HG03039 (cell line): ENCODE measurements around the gene SIGLEC14.
"Not testable (repeated sequence)": the region's sequence is repeated elsewhere in the genome, so short reads cannot be mapped to it uniquely, and the experiment has no call there.

Experiments used
- ATAC-seq: cut with Tn5 transposase; IDR thresholded peaks from one replicate; pipeline ENCODE4 v1.9.1; 2021; ENCODE audit warnings: mild to moderate bottlenecking, moderate library complexity; ENCODE audit not compliant: unreplicated experiment

SIGLEC14 gene

DNA sequence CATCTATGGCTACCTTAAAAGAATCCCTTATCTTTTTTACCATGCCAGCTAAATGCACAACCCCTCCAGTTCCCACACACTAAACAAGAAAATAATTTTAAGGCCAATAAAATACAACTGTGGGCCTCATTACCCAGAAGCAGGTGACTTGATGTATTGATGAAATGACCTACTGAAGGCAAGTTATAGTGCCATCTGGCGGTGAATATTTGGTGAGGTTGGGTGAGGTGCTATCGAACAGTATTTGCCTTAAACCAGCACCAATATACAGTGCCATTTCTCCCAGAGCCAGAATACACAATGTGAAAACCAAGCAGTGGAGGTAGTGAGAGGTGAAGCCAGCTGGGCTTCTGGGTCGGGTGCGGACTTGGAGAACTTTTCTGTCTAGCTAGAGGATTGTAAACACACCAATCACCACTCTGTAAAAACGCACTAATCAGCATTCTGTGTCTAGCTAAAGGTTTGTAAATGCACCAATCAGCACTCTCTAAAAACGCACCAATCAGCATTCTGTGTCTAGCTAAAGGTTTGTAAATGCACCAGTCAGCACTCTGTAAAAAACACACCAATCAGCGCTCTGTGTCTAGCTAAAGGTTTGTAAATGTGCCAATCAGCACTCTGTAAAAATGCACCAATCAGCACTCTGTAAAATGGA is 29.4 kb upstream of the SIGLEC14 start:
- ATAC-seq = not testable (repeated sequence)

DNA sequence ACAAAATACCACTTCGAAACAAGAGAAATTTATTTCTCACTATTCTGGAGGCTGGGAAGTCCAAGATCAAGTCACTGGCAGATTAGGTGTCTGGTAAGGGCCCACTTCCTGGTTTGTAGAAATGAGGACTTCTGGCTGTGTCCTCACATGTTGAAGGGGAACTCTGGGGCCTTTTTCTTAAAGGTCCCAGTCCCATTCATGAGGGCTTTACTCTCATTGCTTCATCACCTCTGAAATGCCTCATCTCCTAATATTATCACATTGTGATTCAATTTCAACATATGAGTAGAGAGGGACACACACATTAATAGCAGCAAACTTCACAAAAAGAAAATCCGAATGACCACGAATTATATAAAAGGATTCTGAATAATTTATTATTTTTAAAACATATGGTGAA is 21.6 kb upstream of the SIGLEC14 start:
- ATAC-seq = no peak

DNA sequence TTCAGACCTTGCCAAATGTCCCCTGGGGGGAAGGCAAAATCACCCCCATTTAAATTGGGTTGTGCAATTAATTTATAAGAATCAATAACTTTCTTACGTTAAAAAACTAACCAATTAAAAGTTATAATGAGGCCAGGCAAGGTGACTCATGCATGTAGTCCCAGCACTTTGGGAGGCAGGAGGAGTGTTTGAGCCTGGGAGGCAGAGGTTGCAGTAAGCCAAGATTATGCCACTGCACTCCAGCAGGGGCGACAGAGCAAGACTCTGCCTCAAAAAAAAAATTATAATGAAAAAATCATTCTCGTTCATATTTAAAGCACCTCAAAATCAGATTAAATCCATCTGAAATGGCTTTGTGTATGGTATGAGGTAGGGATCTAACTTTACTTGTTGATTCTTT is 18.4 kb upstream of the SIGLEC14 start:
- ATAC-seq = no peak

DNA sequence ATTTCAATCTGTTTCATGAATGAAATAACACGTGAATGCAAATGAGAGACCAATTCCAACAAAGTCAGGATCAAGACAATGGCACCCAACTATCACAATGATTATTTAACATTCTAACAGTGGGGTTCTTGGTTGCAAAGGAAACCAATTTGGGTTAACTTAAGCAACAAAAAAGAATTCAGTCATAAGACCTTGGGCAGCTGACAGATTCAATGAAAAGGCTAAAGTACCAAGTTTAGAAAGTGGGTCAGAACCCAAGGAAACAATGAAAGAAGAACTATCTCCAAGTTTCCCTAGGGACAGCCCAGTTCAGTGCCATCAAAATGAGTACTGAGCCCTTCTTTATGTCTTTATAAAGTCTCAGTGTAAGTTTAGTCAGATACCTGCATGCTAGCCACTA is 17.5 kb upstream of the SIGLEC14 start:
- ATAC-seq = no peak

DNA sequence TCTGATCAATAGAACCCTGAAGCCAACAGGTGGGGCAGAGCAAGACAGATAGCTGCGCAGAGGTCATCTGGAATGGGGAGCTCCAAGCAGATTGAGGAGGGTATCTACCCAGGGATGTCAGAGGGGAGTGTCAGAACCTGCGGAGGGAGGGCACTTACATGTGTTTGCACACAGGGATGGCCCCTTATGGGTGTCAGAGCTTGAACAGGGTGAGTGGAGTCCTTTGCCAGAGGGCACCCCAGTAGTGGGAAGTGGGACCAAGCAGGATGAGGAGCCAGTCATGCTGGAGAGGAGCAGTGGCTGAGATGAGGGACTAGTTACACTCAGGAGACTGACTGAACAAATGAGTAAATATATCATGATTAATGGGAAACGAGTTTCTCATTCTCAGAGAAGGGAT is 17.0 kb upstream of the SIGLEC14 start:
- ATAC-seq = no peak

DNA sequence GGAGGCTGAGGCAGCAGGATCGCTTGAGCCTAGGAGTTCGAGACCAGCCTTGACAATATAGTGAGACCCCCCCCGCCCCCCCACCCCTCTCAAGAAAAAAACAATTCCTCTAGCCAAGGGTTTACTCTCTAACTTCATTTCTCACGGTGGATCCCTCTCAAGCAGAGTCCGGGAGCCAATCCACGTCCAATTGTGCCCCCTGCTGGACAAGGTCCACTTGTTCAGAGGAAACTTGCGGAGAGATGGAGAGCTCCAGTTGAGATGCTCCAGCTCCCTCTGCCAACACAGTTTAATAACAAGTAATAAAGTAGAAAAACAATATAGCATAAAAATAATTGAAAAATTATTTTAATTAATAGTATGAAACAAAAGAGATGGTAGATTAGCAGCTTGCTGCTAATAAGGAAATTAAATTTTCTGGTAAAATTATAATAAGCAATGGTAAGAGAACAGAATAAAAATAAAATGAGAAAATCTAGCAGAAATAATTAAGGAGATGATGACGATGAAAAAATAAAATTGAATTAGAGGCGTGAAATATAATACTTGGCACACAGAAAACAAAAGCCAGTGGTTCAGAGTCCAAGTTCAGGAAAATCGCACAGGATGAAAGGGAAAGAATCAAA is 14.5 kb upstream of the SIGLEC14 start:
- no peak for ATAC-seq

DNA sequence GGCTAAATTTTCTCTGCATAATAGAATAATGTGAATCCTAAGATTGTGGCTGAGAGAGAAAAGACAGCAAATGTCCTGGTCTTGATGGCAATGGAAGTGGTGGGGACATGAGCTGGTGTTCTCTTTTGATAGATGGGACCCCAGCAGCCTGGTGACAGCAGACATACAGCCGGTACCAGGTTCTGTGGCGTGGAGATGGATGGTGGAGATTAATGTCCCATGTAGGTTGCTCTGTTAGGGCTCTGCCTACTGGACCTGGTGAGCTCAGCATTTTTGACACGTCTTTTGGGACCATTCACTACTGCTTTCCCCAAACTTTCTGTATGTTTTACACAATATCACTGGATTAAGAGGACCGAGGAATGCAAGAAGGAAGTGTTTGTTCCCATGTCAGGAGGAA is 8.2 kb upstream of the SIGLEC14 start:
- no peak for ATAC-seq

DNA sequence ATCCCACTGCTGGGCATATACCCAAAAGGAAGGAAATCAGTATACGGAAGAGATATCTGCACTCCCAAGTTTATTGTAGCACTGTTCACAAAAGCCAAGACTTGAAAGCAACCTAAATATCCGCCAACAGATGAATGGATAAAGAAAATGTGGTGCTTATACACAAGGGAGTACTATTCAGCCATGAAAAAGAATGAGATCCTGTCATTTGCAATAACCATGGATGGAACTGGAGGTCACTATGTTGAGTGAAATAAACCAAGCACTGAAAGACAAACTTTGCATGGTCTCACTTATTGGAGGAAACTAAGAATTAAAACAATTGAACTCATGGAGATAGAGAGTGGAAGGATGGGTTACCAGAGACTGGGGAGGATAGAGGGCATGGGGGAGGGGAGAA is 6.5 kb upstream of the SIGLEC14 start:
- no peak for ATAC-seq

DNA sequence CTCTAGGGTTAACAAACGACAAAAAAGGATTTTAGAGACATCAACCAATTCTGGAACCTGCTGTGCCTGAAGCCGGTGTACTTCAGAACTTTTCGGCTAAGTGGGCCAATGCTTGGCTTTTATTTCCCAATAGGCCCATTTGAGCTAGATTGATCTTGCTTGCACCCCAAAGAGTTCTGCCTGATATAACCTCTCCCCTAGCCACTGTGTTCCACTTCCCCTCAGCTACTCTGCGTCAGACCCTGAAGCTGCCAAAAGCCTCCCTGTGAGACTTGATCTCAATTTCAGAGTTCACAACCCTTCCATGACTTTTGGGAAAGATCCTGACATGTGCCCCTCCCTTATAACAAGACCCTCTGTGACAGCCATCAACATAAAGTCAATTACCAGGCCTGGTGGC is 5.6 kb upstream of the SIGLEC14 start:
- ATAC-seq = no peak

DNA sequence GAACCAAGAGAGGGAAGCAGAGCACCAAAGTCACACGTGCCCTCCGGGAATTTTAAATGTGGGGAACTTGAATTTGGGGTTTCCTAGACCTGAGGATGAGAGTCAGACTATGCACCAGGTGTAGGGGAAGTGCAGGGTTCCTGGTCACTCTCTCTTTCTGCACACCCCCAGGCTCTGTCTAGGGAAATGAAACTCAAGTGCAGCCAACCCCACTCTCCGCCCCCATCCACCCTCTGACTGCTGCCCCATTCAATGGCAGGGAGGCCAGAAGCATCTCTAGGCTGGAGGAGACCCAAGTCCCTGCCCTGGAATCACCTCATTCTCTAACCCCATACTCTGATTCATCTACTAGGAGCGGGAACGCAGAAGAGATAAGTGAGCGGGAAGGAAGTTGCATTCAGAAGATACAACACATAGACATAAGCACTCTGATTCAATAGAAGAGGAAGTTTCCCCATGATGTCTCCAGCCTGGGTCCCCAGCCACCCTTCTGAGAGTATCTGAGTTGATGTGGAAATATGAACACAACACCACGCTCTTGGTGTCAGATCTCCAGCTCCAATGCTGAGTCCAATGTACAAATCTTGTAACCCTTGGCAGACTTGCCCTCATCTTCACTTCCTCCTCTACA is 4.7 kb upstream of the SIGLEC14 start:
- ATAC-seq = no peak

DNA sequence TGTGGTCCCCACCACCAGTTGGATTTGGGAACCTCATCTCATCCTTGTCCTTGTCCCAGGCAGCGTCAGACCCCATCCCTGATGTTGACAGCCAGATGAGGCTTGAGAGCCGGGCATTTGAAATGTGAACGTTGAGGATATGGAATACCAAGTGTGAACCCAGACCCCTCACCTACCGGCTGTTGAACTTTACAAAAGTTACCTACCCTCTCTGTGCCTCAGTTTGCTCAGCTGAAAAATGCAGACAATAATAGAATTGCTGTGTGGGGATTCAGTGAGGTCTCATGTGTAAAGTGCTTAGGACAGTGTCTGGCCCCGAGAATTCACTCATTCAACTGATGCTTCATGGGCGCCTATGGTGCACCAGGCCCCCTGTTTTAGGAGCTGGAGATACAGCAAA is 693 bp upstream of the SIGLEC14 start:
- no peak for ATAC-seq

DNA sequence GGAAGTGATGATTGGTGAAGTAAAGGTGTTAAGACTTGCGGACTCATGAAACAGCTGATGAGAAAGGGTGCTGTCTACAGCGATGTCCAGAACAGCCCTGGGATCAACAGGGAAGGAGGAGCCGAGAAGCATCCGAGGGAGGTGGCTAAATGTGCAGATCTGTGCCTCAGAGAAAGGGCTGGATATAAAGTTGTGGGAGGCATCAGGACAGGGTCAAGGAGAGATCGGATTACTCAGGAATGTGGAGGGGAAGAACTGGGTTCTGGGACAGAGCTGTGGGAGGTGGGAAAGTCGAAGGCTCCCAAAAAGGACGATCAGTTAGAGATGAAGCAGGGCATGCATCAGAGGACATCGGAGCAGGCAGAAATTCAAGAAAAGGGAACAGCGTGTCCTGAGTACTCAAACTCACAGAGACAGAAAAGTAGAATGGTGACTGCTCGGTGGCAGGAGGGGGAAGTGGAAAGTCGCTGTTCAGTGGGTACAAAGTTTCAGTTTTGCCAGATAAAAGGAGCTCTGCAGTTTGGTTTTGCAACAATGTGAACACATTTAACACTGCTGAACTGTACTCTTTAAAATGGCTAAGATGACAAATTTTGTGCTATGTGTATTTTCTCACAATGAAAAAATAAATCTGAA is 1.9 kb downstream of the SIGLEC14 start:
- no peak for ATAC-seq

DNA sequence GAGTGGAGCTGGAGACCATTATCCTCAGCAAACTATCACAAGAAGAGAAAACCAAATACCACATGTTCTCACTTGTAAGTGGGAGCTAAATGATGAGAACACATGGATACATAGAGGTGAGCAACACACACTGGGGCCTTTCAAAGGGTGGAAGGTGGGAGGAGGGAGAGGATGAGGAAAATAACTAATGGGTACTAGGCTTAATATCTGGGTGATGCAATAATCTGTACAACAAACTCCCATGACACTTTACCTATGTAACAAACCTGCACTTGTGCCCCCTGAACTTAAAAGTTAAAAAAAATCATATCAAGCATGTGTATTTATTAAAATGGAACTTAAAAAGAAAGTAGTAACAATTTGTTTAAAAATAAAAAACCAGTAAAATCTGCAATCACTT is 5.0 kb downstream of the SIGLEC14 start:
- no peak for ATAC-seq

DNA sequence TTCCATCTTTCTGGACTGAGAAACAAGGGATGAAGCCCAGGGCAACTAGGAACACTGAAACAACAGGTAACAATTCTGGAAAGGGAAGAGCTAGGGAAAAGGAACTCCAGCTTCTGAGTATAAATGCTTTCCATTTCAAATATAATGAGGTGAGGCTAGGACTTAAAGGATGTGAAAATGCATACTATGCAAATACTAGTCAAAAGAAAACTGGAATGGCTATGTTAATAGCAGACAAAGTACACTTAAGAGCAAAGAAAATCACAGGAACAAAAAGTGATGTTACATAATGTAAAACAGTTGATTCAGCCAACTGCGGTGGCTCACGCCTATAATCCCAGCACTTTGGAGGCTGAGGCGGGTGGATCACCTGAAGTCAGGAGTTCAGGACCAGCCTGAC is 6.2 kb downstream of the SIGLEC14 start:
- ATAC-seq = no peak

DNA sequence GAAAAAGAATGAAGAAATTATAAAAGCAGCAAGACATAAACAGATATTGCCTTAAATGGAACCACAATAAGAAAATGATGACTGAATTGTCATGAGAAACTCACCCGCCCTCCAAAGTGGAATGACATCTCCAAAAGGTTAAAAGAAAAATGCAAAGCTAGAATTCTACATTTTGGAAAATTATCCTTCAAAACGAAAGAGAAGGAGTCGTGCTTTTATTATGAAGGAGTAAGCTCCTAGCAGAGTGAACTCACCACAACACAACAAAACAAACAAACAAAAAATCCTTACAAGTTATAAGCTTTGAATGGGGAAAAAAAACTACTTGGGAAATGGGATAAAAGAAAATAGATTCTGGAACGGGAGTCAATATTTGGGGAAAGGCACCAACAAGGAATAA is 6.7 kb downstream of the SIGLEC14 start:
- ATAC-seq = no peak

DNA sequence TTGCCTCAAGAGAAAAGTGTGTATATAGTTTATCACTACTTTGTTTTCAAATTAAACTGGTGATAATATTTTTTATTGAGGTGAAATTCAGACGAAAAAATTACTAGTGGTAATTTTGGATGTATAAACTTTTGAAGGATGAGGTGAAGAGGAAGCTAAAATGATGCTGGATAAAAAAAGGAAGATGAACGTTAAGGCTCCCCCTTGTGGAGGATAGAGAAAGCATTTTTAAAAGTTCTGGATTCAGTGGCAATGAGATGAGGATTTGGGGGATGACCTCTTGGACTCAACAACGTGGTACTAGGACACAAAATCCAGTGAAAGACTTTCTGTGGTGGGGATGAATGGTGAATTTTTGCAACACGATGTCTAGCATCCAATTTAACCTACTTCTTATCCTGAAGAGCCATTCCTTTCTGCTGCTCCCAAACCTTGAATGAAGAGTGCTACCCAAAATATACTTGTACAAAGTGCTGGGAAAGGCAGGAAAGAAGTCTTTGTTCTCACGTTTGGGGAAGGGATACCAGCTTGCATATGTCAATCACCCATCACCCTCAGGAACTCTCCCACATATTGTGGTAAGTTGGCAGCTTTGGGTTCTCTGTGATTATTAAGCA is 9.2 kb downstream of the SIGLEC14 start:
- no peak for ATAC-seq

DNA sequence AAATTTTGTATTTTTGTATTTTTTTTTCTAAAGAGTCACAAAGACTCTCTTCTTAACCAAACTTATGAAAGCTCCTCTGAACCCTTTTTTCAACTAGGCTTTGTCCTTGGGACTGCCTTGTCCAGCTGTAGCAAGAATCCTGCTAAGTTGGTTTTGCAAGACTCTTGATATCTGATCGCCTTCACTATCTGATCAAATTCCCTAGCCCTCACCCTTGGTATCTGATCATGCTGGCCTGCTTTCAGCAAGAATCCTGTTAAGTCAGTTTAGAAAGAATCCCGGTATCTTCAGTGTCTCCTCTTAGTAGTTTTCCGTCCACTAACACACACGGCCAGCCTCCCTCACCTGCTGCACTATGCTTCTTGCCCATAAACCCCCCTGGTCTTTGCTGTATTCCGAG is 14.5 kb downstream of the SIGLEC14 start:
- ATAC-seq = no peak

DNA sequence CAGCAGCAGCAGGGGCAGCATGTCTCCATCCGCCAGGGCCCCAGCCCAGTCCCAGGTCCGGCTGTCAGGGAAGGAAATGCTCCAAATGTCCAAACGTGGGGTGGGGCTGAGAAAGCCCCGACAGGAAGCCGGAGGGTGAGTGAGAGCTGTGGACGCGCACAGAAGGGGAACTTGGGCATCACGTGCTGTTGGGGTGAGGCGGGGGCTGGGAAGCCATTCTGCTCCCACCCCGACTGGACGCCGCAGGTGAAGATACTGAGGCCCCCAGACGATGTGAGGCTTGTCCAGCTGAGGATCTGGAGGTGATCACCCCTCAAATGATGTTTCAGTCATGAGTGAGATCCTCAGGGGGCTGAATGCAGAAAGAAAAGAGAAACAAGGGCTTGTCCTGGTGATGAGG is 16.3 kb downstream of the SIGLEC14 start, which contains the start of gene SIGLEC5:
Gene SIGLEC5 (minus strand): TSS at position 87 of the 400 bp plus-strand sequence. CDS start 66 bp downstream, at position 21.
- not testable (repeated sequence) for ATAC-seq

DNA sequence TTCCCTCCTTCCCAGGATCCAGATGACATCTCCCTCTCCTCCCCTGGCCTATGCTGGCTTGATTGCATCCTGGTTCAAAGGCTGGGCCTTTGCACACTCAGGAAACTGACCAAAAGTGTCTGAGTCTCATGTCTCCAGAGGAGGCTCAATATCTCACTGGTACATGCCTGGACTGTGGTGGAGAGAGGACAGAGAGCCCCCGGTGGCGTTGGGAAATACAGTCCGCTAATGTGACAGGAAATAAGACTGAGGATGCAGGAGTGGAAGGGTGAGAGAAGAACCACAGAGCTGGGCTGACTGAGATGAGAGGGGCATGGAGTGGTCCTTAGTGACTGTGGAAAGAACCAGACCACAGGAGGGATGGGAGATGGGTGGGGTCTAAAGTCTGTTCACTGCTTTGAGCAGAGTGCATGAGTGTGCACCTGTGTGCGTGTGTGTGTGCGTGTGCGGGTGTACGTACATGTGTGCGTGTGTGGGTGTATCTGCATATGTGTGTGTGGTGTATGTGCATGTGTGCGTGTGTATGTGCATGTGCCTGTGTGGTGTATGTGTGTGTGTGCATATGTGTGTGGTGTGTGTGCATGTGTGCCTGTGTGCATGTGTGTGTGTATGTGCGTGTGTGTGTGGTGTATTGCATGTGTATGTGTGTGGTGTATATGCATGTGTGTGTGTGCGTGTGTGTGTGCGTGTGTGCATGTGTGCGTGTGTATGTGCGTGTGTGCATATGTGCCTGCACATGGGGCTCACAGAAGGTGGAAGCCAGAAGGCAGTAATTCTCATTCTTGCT is 18.3 kb downstream of the SIGLEC14 start:
- no peak for ATAC-seq

DNA sequence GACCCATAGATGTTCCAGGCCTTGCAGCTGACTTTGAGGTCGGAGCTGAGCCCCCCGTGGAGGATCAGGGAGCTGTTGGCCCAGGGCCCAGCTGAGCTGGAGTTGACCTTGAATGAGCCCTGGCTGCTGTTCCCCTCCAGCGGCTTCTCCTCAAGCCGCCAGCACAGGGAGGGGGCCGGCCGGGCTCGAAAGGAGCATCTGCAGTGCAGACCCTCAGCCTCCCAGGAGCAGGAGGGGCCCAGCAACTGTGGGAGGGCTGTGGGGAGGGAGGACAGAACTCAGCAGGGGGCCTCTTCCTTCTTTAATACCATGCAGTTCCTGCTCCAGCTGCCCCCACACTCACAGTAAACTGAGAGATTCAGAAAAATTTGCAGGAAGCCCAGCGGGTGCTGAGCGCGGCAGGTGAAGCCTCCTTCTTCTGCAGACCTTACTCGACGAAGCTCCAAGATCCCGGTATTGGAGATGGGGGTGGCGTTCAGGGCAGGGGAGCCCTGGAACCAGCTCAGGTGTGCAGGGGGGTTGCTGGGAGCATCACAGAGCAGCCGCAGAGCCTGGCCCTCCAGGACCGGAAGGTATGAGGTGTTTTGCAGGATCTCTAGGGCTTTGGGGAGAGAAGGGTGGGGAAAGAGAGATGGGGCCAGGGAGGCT is 19.0 kb downstream of the SIGLEC14 start:
- no peak for ATAC-seq
